Common myeloid progenitor, CD34-positive (primary cell): ENCODE measurements around the gene KIAA0232.

Experiments used
- CTCF ChIA-PET: fragments of 350-600 bp; sonication (Branson Sonifier 250); formaldehyde crosslinking; loops from one replicate; lab custom pipeline; 2021; ENCODE audit warnings: antibody characterized with exemption; lab: Charles Lee
- POLR2A ChIA-PET: fragments of 350-600 bp; sonication (Branson Sonifier 250); formaldehyde crosslinking; loops from one replicate; lab custom pipeline; 2021; ENCODE audit warnings: antibody characterized with exemption; lab: Charles Lee
- DNase-seq, 3 donors: peaks; one replicate each; pipeline versions ENCODE4 v3.0.0 to v3.0.0-alpha.2; 2013
- H3K27ac ChIP-seq, 2 experiments: 1 replicate in 1 of 2; 2 replicates in 1 of 2; pipeline ENCODE4 v1.7.0; 2013; ENCODE audit warnings: inconsistent platforms in 2 of 2, low read length in 2 of 2, mild to moderate bottlenecking in 2 of 2, low read depth in 1 of 2, moderate library complexity in 1 of 2; ENCODE audit not compliant: severe bottlenecking in 2 of 2, insufficient read depth in 1 of 2, poor library complexity in 1 of 2
- H3K27me3 ChIP-seq, 5 experiments: replicated peaks in 2 of 5; 1 replicate in 3 of 5; 2 replicates in 2 of 5; pipeline versions ENCODE4 v1.6.1 to v1.7.0; 2013; ENCODE audit warnings: low read length in 4 of 5, mild to moderate bottlenecking in 2 of 5, moderate library complexity in 2 of 5, inconsistent platforms in 1 of 5; ENCODE audit not compliant: insufficient read depth in 5 of 5, control insufficient read depth in 4 of 5
- H3K36me3 ChIP-seq, 4 experiments: 1 replicate in 2 of 4; 2 replicates in 2 of 4; pipeline versions ENCODE4 v1.6.1 to v1.7.0; 2013; ENCODE audit warnings: low read length in 3 of 4, control low read depth in 1 of 4, mild to moderate bottlenecking in 1 of 4; ENCODE audit not compliant: control insufficient read depth in 4 of 4, insufficient read depth in 4 of 4
- H3K4me1 ChIP-seq, 4 experiments: 1 replicate in 3 of 4; 2 replicates in 1 of 4; pipeline versions ENCODE4 v1.6.1 to v1.7.1; 2013; ENCODE audit warnings: low read length in 3 of 4, mild to moderate bottlenecking in 3 of 4, control low read depth in 1 of 4, inconsistent platforms in 1 of 4, moderate library complexity in 1 of 4; ENCODE audit not compliant: control insufficient read depth in 4 of 4, insufficient read depth in 4 of 4; ENCODE audit errors: control extremely low read depth in 1 of 4
- H3K4me3 ChIP-seq, 7 experiments: 1 replicate in 4 of 7; 2 replicates in 3 of 7; pipeline versions ENCODE4 v1.5.1 to v1.7.0; 2013; ENCODE audit warnings: mild to moderate bottlenecking in 7 of 7, low read length in 6 of 7, moderate library complexity in 6 of 7, inconsistent platforms in 2 of 7, low read depth in 2 of 7, control low read depth in 1 of 7; ENCODE audit not compliant: insufficient read depth in 4 of 7, control insufficient read depth in 1 of 7; ENCODE audit errors: extremely low read depth in 1 of 7
- H3K9me3 ChIP-seq, 5 experiments: 1 replicate in 4 of 5; 2 replicates in 1 of 5; pipeline versions ENCODE4 v1.6.1 to v1.7.1; 2013; ENCODE audit warnings: low read length in 4 of 5, mild to moderate bottlenecking in 2 of 5, inconsistent platforms in 1 of 5, low read depth in 1 of 5, moderate library complexity in 1 of 5; ENCODE audit not compliant: control insufficient read depth in 4 of 5, insufficient read depth in 2 of 5; ENCODE audit errors: control extremely low read depth in 1 of 5
- WGBS: methylation state at CpG from one replicate; pipeline ENCODE4 v1.1.5; 2013; ENCODE audit not compliant: insufficient coverage; 5-methylcytosine and 5-hydroxymethylcytosine counted together

The KIAA0232 gene

DNA sequence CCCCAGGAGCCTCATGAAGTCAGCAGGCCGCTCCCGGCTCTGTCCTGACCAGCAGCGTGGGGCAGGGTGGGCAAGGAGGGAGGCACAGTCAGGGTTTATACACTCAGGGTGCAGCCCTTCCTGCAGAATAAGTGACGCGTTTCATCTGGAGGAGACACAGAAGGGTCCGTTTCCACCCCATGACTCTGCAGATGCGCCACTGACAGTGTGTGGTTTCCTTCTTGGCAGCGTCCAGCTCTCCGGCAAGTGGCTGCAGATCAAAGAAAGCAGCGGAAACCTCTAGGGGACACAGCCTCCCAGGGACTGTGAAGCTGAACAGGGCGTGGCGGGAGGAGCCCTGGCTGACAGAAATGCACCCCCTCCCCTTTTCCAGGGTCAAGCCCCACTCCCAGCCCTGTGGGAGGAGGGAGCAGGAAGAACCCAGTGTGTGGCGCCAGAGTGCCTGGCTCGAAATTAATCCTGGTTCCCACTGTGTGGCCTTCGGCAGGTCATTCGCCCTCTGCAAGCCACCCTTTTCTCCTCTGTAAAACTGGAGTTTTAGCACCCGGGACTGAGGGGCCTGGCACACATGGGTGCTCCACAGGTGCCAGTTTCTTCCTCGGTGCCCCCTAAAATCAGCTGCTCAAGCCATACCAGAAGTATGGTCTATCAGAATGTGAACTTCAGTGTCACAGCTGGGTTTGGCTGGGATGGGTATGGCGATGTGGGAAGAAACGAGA lies 109.8 kb downstream of the KIAA0232 start:
- H3K9me3 ChIP-seq: peaks cover 0 to 16% (median 0%) of the 10 kb centered on the region in 5 experiments
- no peaks in the 10 kb centered on the region for H3K27me3 ChIP-seq
- H3K36me3 ChIP-seq: no peaks in the 10 kb centered on the region
- 22% methylated on average over 17 of the region's 20 CpGs for WGBS
- ChIA-PET POLR2A (interaction anchor here (1.0 to 1.3 kb wide), 3 partner anchors 16 to 50 kb away, joined by 4 read pairs; partner anchors contain the start of gene TBC1D14), CTCF (interaction anchor here (0.8 to 3.6 kb wide), 11 partner anchors 10 to 175 kb away, joined by 3 to 18 read pairs (median 4); partner anchors contain the start of gene GRPEL1)
- peak overlapping the region in 1 of 2 experiments; percentile 62 for H3K27ac ChIP-seq
- peak; percentile 63 to 93 (median 88) for DNase-seq
- H3K4me1 ChIP-seq: peaks cover 15 to 66% (median 61%) of the 10 kb centered on the region in 4 experiments
- H3K4me3 ChIP-seq: peak overlapping the region in 5 of 7 experiments; percentile 27 to 56 (median 43)

DNA sequence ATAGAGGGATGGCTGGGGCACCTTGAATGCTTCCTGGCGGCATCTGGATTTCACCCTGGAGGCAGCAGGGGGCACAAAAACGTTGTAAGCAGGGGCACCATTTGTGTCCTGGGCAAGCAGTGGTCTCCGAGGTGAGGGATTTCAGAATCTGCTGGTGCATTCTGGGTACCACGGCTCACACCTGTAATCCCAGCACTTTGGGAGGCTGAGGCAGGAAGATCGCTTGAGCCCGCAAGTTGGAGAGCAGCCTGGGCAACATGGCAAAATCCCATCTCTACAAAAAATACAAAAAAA lies 110.3 kb downstream of the KIAA0232 start:
- Histone ChIP-seq H3K4me3 (peak overlapping the region in 1 of 7 experiments; percentile 20), H3K27me3 (no peaks in the 10 kb centered on the region), H3K27ac (peak overlapping the region in 1 of 2 experiments; percentile 62), H3K4me1 (peaks cover 12 to 61% (median 56%) of the 10 kb centered on the region in 4 experiments), H3K36me3 (no peaks in the 10 kb centered on the region), H3K9me3 (peaks cover 0 to 16% (median 0%) of the 10 kb centered on the region in 5 experiments)
- ChIA-PET POLR2A (interaction anchor here (1.3 kb wide), 2 partner anchors 15 to 49 kb away, joined by 3 to 4 read pairs; no protein-coding TSS in a partner anchor), CTCF (interaction anchor here (0.8 to 3.6 kb wide), 10 partner anchors 9 to 127 kb away, joined by 3 to 18 read pairs (median 4); no protein-coding TSS in a partner anchor)
- 78% methylated on average over 6 of the region's 6 CpGs for WGBS
- no peak for DNase-seq

DNA sequence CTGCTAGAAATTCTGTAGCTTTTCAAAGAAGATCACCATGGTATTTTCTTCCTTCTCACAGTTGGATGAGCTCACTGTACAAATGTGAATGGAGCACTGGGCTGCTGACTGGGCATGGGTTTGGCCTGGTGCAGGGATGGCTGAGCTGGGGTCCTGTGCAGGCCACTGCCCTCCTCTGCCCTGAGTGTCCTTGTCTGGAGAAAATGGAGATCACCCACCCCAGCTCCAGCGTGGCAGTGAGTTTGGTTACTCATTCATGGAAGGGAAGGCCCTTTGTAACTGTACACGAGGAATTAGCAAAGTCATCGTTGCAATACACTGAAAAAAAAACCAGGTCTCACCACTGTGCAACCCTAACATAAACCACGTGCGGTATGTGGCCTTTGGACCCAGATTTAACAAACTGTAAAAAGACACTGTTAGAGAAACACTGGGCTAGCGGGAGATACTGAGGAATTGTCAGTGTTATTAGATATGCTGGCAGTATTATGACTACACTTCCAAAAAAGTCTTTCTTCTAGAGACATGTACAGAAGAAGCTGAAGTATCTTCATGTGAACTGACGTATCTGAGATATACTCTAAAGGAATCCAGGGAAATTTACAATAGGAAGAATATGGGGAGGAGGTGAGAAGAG lies 111.0 kb downstream of the KIAA0232 start:
- no peak overlapping the region for H3K27ac ChIP-seq
- ChIA-PET CTCF (interaction anchor here (0.7 to 3.6 kb wide), 9 partner anchors 12 to 179 kb away, joined by 3 to 18 read pairs (median 3); no protein-coding TSS in a partner anchor), POLR2A (interaction anchor here (1.3 kb wide), 1 partner anchor 15 kb away, joined by 3 read pairs; no protein-coding TSS in a partner anchor)
- peak in 2 of 3 donors; percentile 85 to 90 for DNase-seq
- H3K4me1 ChIP-seq: peaks cover 11 to 54% (median 48%) of the 10 kb centered on the region in 4 experiments
- peaks cover 0 to 16% (median 0%) of the 10 kb centered on the region in 5 experiments for H3K9me3 ChIP-seq
- 0% methylated on average over 1 of the region's 7 CpGs for WGBS
- no peak overlapping the region for H3K4me3 ChIP-seq
- H3K27me3 ChIP-seq: no peaks in the 10 kb centered on the region
- H3K36me3 ChIP-seq: no peaks in the 10 kb centered on the region

DNA sequence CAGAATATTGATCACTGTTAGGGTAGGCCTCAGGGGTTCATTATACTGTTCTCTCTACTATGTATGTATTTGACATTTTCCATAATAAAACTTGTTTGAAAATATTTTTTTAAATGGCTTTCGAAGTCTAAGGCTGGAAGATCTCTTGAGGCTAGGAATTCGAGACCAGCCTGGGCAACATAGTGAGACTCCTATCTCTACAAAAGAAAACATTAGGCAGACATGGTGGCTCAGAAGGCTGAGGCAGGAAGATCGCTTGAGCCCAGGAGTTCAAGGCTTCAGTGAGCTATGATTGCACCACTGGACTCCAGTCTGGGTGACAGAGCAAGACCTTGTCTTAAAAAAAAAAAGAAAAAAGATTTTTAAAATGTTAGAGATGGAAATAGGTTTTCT lies 111.6 kb downstream of the KIAA0232 start:
- ChIA-PET CTCF (interaction anchor here (1.2 to 3.6 kb wide), 4 partner anchors 10 to 18 kb away, joined by 3 to 11 read pairs (median 5); no protein-coding TSS in a partner anchor), POLR2A (interaction anchor here (1.3 kb wide), 1 partner anchor 14 kb away, joined by 3 read pairs; no protein-coding TSS in a partner anchor)
- no peak overlapping the region for H3K4me3 ChIP-seq
- WGBS: 88% methylated on average over 1 of the region's 3 CpGs
- no peaks in the 10 kb centered on the region for H3K36me3 ChIP-seq
- no peak for DNase-seq
- H3K27ac ChIP-seq: no peak overlapping the region
- H3K4me1 ChIP-seq: peaks cover 11 to 48% (median 44%) of the 10 kb centered on the region in 4 experiments
- H3K27me3 ChIP-seq: no peaks in the 10 kb centered on the region
- peaks cover 0 to 12% (median 0%) of the 10 kb centered on the region in 5 experiments for H3K9me3 ChIP-seq

DNA sequence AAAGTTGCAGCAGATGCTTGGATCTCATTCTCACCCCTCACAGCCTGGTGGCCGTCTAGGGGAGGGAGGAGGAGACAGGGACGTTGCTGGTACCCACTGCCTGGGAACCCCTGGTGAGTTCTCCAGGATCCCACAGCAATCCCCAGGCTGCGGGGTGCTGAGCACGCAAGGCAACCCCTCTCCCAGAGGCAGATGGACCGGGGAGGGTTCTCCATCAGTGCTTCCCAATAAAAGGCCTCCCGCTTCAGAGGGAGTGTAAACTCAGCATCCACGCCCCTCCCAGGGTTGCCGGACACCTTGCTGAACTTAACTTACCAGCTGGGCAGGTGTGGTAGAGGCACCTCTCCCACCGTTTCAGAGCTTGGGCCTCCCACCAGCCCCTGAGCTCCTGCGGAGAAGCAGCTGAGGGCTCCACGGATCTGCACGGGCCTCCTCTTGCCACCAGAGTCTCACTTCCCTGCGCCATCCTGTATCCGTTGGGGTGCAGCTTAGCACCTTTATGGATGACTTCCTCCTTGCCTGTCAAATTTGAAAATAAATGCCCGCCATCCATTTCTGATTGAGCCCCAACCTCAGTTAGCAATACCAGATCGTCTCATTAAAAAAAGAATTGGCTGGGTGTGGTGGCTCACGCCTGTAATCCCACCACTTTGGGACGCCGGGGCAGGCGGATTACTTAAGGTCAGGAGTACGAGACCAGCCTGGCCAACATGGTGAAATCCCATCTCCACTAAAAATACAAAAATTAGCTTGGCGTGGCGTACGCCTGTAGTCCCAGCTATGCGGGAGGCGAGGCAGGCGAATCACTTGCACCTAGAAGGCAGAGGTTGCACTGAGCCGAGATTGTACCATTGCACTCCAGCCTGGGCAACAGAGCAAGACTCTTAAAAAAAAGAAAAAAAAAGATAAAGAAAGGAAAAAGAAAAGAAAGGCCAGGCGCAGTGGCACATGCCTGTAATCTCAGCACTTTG lies 112.3 kb downstream of the KIAA0232 start:
- H3K4me3 ChIP-seq: no peak overlapping the region
- peaks cover 0 to 7% (median 0%) of the 10 kb centered on the region in 5 experiments for H3K9me3 ChIP-seq
- peaks cover 11 to 47% (median 39%) of the 10 kb centered on the region in 4 experiments for H3K4me1 ChIP-seq
- H3K27me3 ChIP-seq: no peaks in the 10 kb centered on the region
- ChIA-PET CTCF (interaction anchor here (1.3 to 3.6 kb wide), 2 partner anchors 10 to 14 kb away, joined by 3 to 11 read pairs; no protein-coding TSS in a partner anchor), POLR2A (no interaction called here)
- H3K36me3 ChIP-seq: no peaks in the 10 kb centered on the region
- WGBS: 96% methylated on average over 23 of the region's 29 CpGs
- no peak for DNase-seq
- no peak overlapping the region for H3K27ac ChIP-seq

DNA sequence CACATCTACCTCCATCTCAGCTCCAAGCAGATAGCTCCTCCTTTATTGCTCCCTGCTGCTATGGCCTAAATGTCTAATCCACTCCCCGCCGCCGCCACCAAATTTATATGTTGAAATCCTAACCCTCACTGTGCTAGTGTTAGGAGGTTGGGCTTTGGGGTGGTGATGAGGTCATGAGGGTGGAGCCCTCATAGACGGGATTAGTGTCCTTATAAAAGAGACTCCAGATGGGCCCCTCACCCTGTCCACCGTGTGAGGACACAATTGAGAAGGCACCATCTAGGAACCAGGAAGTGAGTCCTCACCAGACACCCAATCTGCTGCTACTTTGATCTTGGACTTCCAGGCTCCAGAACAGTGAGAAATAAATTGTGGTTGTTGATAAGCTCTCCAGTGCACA lies 113.5 kb downstream of the KIAA0232 start:
- Histone ChIP-seq H3K4me1 (peaks cover 11 to 43% (median 30%) of the 10 kb centered on the region in 4 experiments), H3K27me3 (peaks cover 0 to 2% (median 0%) of the 10 kb centered on the region in 5 experiments), H3K9me3 (no peaks in the 10 kb centered on the region), H3K27ac (no peak overlapping the region), H3K36me3 (no peaks in the 10 kb centered on the region), H3K4me3 (no peak overlapping the region)
- ChIA-PET CTCF (interaction anchor here (3.6 kb wide), 1 partner anchor 13 kb away, joined by 11 read pairs; no protein-coding TSS in a partner anchor), POLR2A (no interaction called here)
- DNase-seq: no peak
- 100% methylated on average over 1 of the region's 5 CpGs for WGBS
